Stimulated activated CD4-positive, alpha-beta T cell treated with anti-CD3 and anti-CD28 coated beads, Interleukin-12 subunit alpha, Interleukin-12 subunit beta, amount 100 ng/mL, for 48 hours (primary cell): ENCODE data around the gene ALS2CL.

Experiments
- DNase-seq, 3 donors: peaks; one replicate each; pipeline ENCODE4 v3.0.0-alpha.2; 2020; ENCODE audit warnings: low read depth in 2 of 3, low spot score in 1 of 3

Gene ALS2CL

GRCh38 chr3:46679681-46680080, 13.8 kb downstream of the ALS2CL start:
- no peak for DNase-seq

GRCh38 chr3:46678280-46678679, 15.2 kb downstream of the ALS2CL start:
- DNase-seq: no peak

DNA sequence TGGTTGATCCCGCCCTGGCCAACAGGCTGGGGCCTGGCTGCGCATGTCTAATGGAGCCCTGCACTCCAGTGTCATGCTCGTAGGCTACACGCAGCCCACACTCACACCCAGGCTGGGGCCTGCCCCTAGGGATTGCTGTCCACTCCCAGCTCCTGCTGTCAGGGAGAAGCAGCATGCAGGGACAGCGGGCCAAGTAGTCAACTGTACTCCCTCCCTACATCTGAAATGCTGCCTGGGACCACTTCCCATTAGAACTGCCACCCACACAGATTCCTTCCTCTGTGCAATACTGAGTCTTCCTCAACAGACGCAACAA, 16.1 kb downstream of the ALS2CL start:
- DNase-seq: no peak

- no peak for DNase-seq
These were observed 16.7 kb downstream of the ALS2CL start for GRCh38 chr3:46676601-46677410.

GRCh38 chr3:46675843-46676567, 17.5 kb downstream of the ALS2CL start:
- DNase-seq: no peak

DNA sequence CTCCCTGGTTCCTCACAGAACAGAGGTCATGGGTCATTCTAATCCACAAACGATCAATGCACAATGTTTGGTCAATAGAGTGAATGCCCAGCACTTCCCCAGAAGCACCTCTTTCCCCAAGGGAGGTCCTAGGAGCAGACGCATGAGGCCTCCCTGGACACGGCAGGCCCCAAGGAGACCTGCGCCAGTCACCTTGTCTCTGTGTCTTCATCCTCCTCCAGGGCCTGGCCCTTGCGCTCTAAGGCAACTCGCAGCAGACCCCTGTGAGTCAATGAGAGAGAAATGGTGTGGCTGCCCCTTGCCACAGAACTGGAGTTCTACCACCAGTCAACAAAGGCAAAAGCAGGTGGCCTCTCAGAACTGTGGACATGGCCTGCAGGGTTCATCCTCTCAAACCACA, 18.1 kb downstream of the ALS2CL start:
- DNase-seq: no peak

- DNase-seq: no peak
These were observed 19.2 kb downstream of the ALS2CL start for GRCh38 chr3:46674031-46674845.

- no peak for DNase-seq
These were observed 20.1 kb downstream of the ALS2CL start for GRCh38 chr3:46673151-46674030.

- DNase-seq: no peak
These were observed 21.2 kb downstream of the ALS2CL start for GRCh38 chr3:46672349-46672695.

DNA sequence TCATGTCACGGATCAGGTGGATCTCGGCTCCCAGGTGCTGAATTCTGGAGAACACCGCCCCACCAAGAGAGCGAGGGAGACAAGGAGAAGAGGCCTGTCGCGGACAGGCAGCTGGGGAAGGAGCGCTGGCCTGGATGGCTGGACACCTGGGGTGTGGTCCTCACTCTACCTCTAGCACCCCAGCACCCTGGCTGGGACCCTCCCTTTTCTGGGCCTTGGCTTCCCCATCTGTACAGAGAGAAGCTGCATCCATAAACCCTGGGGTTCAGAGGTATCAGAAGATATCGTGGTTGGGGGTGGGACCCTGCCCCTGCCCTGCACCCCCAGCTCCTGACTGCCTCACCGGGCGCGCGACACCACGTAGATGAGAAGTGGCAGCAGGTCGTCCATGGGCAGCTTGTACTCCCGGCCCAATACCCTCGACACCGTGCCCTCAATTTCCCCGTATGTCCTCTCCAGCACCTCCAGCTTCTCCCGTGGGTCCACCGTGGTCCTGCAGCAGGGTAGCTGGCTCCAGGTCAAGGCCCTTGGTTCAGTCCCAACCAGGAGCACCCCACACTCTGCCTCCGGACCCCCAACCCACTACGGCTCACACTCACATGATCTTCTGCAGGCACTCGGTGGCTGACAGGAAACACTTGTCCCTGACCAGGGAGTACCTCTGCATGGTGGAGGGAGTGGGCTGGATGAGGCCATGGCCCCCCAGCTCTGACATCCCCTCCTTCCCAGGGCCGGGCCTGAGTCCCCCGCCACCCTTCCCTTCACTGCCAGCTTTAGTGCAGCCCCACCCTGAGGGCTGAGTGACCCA, 21.7 kb downstream of the ALS2CL start:
- no peak for DNase-seq

DNA sequence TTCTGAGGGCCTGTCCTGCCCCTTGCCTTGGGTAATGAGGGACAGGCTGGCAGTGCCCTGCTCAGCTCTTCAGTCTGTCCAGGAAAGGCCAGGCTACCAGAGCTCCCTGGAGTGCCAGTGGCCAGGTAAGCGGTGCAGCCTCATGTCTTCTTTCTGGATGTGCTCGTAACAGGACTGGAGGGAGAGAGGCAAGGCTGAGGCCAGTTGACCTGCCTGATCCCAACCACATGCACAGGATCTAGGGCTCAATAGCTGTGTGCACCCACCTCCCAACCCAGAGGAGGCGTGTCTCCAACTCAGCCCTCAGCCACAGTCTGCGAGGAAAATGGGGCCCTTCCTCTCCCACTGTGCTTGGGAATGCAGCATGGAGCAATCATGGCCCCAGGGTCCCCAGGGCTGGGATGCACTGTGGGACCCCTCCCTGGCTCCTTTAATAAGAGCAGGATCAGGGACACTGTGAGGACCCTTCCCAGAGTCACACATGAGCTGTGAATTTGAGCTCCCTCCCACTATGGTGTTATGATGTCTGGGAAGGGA, 22.5 kb downstream of the ALS2CL start:
- no peak for DNase-seq

DNA sequence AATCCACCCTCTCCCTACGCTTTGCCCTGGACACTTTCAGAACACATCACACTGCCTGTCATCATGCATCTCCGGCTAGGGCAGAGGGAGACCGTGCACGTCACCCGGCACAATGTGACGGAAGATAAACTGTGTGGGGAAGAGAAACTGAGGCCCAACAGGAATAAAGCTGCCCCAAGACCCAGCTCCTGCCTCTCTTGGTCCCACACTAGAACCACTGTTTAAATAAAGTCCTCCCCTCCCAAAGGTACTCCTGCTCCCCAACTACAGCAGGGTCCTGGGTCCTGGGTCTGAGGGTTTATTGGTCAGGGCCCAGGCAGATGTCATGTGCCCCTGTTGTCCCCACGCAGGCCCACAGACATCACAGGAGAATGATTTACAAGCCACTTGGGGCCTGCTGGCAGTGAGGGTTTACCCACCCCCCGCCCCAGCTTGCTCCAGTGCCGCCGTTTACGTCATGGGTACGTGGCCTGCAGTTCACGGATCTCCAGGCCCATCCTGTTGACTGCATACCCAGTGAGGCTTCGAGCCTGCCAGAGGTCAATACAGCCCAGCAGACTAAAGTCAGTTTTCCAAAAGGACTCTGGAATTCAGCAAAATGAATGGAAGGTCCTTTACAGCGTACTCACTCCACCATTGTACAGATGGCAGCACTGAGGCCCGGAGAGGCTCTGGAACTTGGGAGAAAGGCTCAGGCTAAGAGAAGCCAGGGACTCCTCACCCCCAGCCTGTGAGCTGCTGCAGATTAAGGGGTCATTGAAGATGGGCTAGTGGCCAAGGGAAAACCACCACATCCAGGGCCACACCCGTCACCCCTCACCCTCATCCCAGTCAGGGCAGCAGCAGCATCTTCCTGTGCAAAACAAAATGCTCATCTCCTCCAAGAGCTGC, 23.2 kb downstream of the ALS2CL start:
- DNase-seq: no peak

- DNase-seq: no peak
These were observed 24.1 kb downstream of the ALS2CL start for GRCh38 chr3:46669191-46669999.

DNA sequence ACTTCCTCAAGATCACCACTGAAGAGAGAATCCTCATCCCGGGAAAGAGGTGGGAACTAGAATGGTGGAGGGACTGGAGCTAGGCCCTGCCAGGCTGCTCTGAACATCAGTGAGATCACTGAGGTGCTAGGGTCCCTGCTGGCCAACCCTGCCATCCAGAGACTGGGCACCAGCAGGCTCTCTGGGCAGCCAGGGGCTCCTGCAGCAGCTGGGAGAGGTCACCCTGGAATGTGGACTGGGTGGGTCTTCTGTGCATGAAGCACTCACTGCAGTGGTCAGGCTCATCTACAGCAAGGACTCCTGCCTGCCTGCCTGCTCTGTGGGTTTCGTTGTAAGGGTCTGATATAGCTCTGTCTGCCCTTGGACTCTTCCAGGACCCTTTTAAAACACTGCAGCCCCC, 24.9 kb downstream of the ALS2CL start:
- DNase-seq: no peak

GRCh38 chr3:46668116-46668515, 25.4 kb downstream of the ALS2CL start:
- DNase-seq: no peak

GRCh38 chr3:46667657-46668056, 25.8 kb downstream of the ALS2CL start:
- DNase-seq: no peak

DNA sequence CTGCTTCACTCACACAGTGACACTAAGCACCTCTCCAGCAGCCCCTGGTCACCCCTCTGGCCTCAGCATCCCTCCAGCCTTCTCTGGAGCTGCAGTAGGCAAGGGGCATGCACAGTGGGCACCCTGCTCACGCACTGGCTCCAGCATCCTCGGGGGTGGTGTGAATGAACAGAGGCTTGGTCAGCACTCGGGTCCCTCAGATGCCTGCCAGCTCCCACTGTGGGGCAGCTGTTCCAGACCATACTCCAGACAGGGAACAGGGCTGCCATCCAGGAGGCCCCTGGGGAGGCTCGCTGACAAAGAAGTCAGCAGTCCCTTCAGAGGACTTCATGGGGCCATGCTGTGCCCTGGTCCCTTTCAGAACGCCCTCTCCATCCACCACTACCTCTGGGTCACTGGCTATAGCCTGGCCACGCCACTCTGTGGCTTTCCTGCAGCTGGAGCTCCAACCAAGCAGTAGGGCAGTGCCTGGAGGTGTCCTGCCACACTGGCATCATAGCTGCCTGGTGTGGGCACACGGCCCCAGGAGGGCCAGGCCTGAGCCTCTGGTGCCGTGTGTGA, 26.3 kb downstream of the ALS2CL start:
- DNase-seq: no peak

DNA sequence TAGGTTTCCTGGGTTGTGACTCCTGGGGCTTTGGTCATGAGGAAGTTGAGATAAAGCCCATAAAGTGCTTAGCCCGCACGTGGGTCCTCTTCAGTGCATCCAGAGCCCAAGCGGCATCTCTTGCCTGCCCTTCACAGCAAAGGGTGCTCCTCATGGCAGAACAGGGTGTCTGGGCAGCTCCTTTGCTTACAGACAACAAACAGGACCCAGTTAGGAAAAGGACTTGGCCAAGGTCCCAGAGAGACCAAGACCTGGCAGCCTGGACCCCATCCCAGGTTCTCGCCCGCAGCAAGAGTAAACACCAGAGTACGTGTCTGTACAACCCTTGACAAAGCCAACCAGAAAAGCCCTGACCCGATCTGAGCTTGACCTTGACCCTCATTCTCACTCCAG, 27.0 kb downstream of the ALS2CL start:
- DNase-seq: no peak
